Measurements from ENCODE around the gene PLEKHM2.

The PLEKHM2 gene

DNA sequence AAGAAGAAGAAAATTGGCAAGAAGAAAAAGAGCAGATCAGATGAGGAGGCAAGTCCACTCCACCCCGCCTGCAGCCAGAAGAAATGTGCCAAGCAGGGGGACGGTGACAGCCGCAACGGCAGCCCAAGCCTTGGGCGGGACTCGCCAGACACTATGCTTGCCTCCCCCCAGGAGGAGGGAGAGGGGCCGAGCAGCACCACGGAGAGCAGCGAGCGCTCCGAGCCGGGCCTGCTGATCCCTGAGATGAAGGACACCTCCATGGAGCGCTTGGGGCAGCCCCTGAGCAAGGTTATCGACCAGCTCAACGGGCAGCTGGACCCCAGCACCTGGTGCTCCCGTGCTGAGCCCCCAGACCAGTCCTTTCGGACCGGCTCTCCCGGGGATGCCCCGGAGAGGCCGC is 42.9 kb downstream of the PLEKHM2 start:
- no peak for DNase-seq

DNA sequence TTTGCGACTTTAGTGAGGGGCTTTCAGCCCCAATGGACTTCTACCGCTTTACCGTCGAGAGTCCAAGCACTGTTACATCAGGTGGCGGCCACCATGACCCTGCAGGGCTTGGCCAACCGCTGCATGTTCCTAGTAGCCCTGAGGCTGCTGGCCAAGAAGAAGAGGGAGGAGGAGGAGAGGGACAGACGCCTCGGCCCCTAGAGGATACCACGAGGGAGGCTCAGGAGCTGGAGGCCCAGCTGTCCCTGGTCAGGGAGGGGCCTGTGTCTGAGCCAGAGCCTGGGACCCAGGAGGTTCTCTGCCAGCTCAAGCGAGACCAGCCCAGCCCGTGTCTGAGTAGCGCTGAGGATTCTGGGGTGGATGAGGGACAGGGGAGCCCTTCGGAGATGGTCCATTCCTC is 43.3 kb downstream of the PLEKHM2 start:
- DNase-seq: no peak

DNA sequence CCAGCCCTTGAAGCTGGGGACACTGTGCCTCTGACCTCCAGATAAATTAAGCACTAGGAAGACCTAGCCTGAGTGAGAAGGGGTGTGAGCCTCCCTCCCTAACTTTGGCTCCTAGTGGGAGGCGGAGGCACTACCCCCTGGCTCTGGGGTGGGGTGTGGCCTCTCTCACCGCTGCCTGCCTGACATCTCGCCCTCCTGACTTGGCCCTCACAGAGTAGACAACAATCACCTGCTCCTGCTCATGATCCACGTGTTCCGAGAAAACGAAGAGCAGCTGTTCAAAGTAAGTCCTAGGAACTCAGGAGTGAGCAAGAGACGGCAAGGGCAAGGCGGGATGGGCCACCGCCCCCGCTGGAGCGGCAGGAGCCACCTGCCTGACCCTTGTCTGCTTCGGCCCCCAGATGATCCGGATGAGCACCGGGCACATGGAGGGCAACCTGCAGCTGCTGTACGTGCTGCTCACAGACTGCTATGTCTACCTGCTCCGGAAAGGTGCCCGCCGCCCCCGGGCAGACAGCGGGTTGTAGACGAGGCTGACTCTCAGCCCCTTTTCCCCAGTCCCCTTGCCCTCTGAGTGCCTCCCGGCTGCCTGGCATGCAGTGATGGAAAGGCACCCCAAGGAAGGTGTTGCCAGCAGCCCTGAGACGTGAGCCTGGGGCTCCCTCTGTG is 43.9 kb downstream of the PLEKHM2 start:
- no peak for DNase-seq

GRCh38 chr1:15728937-15729657 is 45.0 kb downstream of the PLEKHM2 start:
- no peak for DNase-seq

DNA sequence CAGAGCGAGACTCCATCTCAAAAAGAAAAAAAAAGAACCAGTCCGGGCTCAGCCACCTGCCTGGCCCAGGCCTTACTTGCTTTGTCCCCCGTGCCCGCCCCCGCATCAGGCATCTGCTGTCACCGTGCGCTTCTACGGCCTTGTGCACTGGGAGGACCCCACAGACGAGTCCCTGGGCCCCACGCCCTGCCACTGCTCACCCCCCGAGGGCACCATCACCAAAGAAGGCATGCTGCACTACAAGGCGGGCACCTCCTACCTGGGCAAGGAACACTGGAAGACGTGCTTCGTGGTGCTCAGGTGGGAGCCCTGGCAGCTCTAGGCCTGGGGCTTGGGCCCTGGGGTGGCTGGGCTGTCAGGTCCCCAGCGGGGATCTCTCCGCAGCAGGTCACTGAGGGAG is 46.3 kb downstream of the PLEKHM2 start:
- DNase-seq: no peak

GRCh38 chr1:15730936-15731335 is 46.8 kb downstream of the PLEKHM2 start:
- DNase-seq: no peak

DNA sequence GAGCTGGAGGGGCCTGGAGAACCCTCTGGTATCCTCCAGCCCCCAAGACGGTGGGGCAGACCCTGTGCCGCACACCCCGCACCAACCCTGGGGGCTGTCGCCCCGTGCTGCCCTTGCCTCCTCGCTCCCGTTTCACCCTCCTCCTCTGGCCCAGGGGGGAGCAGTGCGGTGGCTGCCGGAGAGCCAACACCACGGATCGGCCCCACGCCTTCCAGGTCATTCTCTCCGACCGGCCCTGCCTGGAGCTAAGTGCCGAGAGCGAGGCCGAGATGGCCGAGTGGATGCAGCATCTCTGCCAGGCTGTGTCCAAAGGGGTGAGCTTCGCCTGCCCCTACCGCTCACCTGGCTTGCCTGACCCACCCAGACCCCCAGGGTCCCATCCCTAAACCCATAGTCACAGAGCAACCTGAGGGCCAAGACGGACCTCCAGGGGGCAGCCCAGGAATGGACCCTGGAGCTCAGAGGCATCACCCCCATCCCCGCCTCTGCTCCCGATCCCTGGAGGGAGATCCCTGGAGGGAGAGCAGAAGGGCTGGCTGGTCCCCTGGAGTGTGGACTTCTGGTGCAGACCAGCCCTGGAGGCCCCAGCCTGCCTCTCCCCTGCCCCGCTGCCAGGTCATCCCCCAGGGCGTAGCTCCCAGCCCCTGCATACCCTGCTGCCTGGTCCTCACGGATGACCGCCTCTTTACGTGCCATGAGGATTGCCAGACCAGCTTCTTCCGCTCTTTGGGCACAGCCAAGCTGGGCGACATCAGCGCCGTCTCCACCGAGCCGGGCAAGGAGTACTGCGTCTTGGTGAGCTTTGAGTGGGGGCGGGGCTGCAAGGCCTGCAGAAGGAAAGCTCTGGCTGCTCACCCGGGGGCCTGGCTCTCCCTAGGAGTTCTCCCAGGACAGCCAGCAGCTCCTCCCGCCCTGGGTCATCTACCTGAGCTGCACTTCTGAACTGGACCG is 47.9 kb downstream of the PLEKHM2 start:
- no peak for DNase-seq

- no peak for DNase-seq
Observed at GRCh38 chr1:15732686-15733081, 48.6 kb downstream of the PLEKHM2 start.

GRCh38 chr1:15733218-15733725 is 49.2 kb downstream of the PLEKHM2 start:
- DNase-seq: no peak

DNA sequence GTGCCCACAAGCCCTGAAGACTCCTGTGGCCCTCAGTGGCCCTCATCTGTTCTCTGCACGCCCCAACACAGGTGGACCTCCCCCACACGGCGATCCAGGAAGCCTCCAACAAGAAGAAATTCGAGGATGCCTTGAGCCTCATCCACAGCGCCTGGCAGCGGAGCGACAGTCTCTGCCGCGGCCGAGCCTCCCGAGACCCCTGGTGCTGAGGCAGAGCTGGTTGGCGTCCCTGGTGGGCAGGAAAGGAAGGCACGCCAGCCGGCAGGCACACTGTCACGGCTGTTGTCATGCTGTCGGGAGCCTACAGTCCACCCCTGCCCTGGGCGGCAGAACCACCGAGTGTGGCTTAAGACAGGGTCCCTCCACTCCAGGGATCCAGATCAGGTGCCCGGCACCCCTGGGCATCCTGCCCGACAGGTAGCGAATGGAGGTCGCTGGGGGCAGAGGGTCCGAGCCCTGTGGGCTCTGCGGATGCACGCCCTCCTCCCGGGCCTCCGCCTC is 49.7 kb downstream of the PLEKHM2 start:
- no peak for DNase-seq

- no peak for DNase-seq
Observed at GRCh38 chr1:15734296-15734695, 50.2 kb downstream of the PLEKHM2 start.

DNA sequence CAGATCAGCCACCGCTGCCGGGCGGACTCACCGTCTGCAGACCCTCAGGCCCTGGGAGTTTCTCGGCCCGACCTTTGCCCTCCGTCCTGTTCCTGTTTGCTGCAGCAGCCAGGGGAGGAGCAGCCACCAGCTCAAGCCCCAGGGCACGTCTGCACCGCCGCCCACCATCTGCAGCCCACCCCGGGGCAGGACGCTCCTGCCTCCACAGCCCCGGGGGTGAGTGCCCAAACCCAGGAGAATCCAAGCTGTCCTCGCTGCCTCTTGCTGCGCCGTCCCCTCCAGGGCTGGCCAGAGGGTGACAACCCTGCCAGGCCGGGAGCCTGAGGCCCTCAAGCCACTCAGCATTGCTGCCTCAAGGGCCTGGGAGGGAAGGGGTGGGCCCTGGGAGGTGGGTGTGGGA is 50.8 kb downstream of the PLEKHM2 start:
- no peak for DNase-seq

- no peak for DNase-seq
Observed at GRCh38 chr1:15735304-15736037, 51.4 kb downstream of the PLEKHM2 start.

GRCh38 chr1:15736038-15736891 is 52.1 kb downstream of the PLEKHM2 start, which contains the start of gene SLC25A34:
Gene SLC25A34 (plus strand): TSS chr1:15736258. CDS start chr1:15736486, 228 bp downstream.
- DNase-seq: no peak

GRCh38 chr1:15736892-15737261 is 52.8 kb downstream of the PLEKHM2 start:
- DNase-seq: no peak

- DNase-seq: no peak
Observed at GRCh38 chr1:15737324-15738319, 53.5 kb downstream of the PLEKHM2 start.

- no peak for DNase-seq
Observed at GRCh38 chr1:15738416-15739113, 54.4 kb downstream of the PLEKHM2 start.

GRCh38 chr1:15739259-15739658 is 55.1 kb downstream of the PLEKHM2 start:
- DNase-seq: no peak

GRCh38 chr1:15739745-15740144 is 55.6 kb downstream of the PLEKHM2 start:
- DNase-seq: no peak
